HG02970 (cell line): ENCODE results near the gene LCE7A.

Source experiments
- ATAC-seq: cut with Tn5 transposase; IDR thresholded peaks from one replicate; pipeline ENCODE4 v1.9.1; 2021; ENCODE audit warnings: mild to moderate bottlenecking, moderate library complexity, moderate number of reproducible peaks; ENCODE audit not compliant: unreplicated experiment, low FRiP score

The LCE7A gene

GRCh38 chr1:152859696-152860095, at the start of gene LCE7A:
TSS of gene LCE7A (plus strand) at chr1:152859996. CDS start at chr1:152860698, 702 bp downstream.
- ATAC-seq, result no peak

GRCh38 chr1:152811050-152811449, 48.7 kb upstream of the LCE7A start:
- no peak for ATAC-seq

GRCh38 chr1:152811671-152812070, 48.1 kb upstream of the LCE7A start, which contains the start of gene LCE1B:
TSS of gene LCE1B (plus strand) at chr1:152811971. CDS start at chr1:152812447, 476 bp downstream.
- no peak for ATAC-seq

GRCh38 chr1:152817309-152817708, 42.5 kb upstream of the LCE7A start:
- no peak for ATAC-seq

GRCh38 chr1:152823294-152823693, 36.5 kb upstream of the LCE7A start:
- no peak for ATAC-seq

GRCh38 chr1:152824964-152825363, 34.8 kb upstream of the LCE7A start:
- no peak for ATAC-seq

GRCh38 chr1:152827173-152827572, 32.6 kb upstream of the LCE7A start, which contains the start of gene LCE1A:
TSS of gene LCE1A (plus strand) at chr1:152827473. CDS start at chr1:152827473, 0 bp downstream.
- ATAC-seq, result no peak

- no peak for ATAC-seq
Observed at GRCh38 chr1:152836870-152837269, 22.9 kb upstream of the LCE7A start.

GRCh38 chr1:152842556-152842955, 17.2 kb upstream of the LCE7A start, which contains the start of gene LCE6A:
TSS of gene LCE6A (plus strand) at chr1:152842856. CDS start at chr1:152843521, 665 bp downstream.
- ATAC-seq, result no peak

- ATAC-seq, result no peak
Observed at GRCh38 chr1:152855661-152856060, 4.1 kb upstream of the LCE7A start.

GRCh38 chr1:152858062-152858461, 1.7 kb upstream of the LCE7A start:
- ATAC-seq, result no peak

- ATAC-seq, result no peak
Observed at GRCh38 chr1:152860129-152860528, 333 bp downstream of the LCE7A start.

GRCh38 chr1:152861374-152861773, 1.6 kb downstream of the LCE7A start:
- ATAC-seq, result no peak

- no peak for ATAC-seq
Observed at GRCh38 chr1:152864443-152864842, 4.6 kb downstream of the LCE7A start.

- no peak for ATAC-seq
Observed at GRCh38 chr1:152866321-152866720, 6.5 kb downstream of the LCE7A start.

GRCh38 chr1:152869808-152870419, 10.1 kb downstream of the LCE7A start:
- ATAC-seq, result no peak

- no peak for ATAC-seq
Observed at GRCh38 chr1:152870831-152871730, 11.3 kb downstream of the LCE7A start.

GRCh38 chr1:152871731-152872126, 11.9 kb downstream of the LCE7A start:
- no peak for ATAC-seq

- no peak for ATAC-seq
Observed at GRCh38 chr1:152873495-152873894, 13.7 kb downstream of the LCE7A start.

- no peak for ATAC-seq
Observed at GRCh38 chr1:152876827-152877226, 17.0 kb downstream of the LCE7A start.

GRCh38 chr1:152878042-152878441, 18.2 kb downstream of the LCE7A start, which contains the start of gene SMCP:
TSS of gene SMCP (plus strand) at chr1:152878322. CDS start at chr1:152884423, 6,101 bp downstream.
- no peak for ATAC-seq
